HG02623 (cell line): ENCODE data around the gene RNH1.
A peak's percentile ranks its signal among the peaks of the same experiment; 100 is the strongest.

Source experiments
- ATAC-seq: cut with Tn5 transposase; IDR thresholded peaks from one replicate; pipeline ENCODE4 v1.9.1; 2021; ENCODE audit warnings: moderate library complexity; ENCODE audit not compliant: unreplicated experiment

The RNH1 gene

GRCh38 chr11:537622-538430, 30.8 kb upstream of the RNH1 start:
- no peak for ATAC-seq

DNA sequence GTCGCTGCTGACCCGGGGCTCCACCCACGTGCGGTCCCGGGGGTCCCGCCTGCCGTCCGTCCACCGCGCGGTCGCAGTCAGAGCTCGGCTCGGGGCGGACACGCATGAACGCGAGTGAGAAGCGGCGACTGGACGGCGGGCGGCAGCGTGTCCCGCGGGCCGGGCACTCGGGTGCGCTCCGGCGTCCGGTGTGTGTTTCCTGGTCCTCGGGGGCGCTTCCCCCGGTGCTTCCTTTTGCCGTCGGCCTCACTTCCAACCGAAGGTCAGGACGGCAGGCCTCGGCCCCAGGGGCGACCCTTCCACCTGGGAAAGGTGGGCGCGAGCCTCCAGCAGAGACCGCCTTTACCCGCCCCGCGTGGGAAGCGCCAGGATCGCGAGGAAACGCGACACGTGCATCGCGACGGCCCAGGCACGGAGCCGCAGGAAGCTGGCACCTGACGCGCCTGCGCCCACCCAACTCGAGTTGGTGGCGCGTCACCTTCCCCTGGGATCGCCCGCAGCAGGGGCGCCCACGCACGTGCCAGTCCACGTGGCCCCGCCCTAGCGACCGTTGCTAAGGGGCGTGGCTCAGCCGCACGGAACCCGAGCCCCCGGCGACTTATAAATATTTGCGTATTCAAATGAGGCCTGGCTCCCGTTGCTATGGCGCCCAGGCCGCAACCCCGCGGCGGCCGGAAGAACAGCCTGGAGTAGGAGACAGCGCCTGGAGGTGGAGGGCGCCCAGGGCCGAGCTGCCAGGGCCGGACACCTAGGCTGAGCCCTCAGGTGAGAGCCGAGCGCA, 30.0 kb upstream of the RNH1 start, which contains the start of gene LRRC56:
Gene LRRC56, plus strand, starts transcription at position 687 of the 781 bp plus-strand sequence. CDS start 3,158 bp downstream, outside the sequence.
- ATAC-seq, result peak; percentile 41

- ATAC-seq, result peak; percentile 62
Observed at GRCh38 chr11:535519-536454, 28.7 kb upstream of the RNH1 start, which contains the start of gene HRAS. Gene HRAS, minus strand, starts transcription at chr11:535576.

DNA sequence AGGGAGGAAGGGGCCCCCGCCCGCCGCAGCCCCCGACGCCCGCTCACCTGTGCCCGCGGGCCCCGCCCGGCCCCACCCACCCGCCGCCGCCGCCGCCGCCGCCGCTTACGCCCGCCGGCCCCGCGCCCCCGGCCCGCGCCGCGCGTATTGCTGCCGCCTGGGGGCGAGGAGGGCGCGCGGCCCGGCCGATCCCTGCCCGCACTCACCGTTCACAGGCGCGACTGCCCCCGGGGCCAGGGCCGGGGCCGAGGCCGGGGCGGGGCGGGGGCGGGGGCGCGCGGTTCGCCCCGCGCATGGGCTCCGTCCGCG, 28.1 kb upstream of the RNH1 start:
- no peak for ATAC-seq

DNA sequence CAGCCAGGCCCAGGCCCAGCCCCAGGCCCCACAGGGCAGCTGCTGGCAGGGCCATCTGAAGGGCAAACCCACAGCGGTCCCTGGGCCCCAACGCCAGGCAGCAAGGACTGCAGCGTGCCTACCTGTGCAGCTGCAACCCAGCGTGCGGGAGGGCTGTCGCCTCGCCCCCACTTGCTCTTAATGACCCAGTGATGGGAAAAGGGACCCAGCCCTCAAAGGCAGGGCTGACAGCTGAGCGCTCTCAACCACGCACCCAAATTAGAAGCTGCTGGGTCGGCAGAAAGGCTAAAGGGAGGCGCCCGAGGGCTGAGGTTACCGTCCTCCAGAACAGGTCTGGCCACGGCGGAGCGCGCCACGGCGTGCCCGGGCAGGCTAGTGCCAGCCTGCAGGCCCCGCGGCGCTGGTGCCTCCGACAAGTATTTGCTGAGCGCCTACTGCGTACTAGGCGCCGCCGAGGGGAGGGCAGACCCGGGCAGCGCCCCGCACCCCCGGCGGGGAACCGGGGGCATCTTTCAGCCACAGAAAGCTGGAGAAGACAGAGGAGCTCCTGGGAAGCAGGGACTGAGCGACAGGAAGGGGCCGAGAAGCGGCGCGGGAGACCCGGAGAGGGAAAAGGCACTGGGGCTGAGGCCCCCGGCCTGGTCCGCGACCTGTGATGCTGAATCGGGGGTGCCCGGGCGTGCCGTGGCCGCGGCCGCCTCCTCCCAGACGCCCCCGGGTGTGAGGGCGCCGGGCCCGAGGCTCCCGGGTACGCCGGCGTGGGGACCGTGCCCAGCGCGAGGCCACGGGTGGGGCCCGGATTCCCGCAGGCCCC, 27.6 kb upstream of the RNH1 start:
- no peak for ATAC-seq

DNA sequence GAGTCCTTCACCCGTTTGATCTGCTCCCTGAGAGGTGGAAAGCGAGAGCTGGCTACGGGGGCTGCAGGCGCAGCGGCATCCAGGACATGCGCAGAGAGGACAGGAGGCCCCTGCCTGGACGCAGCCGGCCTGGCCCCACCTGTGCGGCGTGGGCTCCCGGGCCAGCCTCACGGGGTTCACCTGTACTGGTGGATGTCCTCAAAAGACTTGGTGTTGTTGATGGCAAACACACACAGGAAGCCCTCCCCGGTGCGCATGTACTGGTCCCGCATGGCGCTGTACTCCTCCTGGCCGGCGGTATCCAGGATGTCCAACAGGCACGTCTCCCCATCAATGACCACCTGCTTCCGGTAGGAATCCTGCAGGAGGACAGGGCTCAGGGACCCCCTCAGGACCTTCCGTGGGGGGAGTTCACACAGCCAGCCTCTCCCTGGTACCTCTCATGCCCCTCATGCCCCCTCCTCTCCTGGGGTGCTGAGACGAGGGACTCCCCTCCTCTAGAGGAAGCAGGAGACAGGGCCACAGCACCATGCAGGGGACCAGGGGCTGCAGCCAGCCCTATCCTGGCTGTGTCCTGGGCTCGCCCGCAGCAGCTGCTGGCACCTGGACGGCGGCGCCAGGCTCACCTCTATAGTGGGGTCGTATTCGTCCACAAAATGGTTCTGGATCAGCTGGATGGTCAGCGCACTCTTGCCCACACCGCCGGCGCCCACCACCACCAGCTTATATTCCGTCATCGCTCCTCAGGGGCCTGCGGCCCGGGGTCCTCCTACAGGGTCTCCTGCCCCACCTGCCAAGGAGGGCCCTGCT, 26.7 kb upstream of the RNH1 start:
- ATAC-seq, result no peak

GRCh38 chr11:532986-533585, 26.0 kb upstream of the RNH1 start:
- no peak for ATAC-seq

DNA sequence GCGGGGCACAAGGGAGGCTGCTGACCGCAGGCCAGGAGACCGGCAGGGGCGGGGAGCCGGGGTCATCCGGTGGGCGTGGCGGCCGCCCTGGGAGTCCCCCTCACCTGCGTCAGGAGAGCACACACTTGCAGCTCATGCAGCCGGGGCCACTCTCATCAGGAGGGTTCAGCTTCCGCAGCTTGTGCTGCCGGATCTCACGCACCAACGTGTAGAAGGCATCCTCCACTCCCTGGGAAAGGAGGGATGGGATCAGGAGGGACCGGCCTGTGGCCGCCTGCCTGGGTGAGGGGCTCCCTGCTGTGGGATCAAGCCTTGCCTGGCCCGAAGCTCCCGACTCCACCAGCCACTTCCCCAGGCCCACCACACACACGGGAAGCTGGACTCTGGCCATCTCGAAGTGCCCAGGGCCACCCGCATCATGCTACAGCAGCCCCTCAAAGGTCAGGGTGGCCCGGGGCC, 25.5 kb upstream of the RNH1 start:
- ATAC-seq, result no peak

DNA sequence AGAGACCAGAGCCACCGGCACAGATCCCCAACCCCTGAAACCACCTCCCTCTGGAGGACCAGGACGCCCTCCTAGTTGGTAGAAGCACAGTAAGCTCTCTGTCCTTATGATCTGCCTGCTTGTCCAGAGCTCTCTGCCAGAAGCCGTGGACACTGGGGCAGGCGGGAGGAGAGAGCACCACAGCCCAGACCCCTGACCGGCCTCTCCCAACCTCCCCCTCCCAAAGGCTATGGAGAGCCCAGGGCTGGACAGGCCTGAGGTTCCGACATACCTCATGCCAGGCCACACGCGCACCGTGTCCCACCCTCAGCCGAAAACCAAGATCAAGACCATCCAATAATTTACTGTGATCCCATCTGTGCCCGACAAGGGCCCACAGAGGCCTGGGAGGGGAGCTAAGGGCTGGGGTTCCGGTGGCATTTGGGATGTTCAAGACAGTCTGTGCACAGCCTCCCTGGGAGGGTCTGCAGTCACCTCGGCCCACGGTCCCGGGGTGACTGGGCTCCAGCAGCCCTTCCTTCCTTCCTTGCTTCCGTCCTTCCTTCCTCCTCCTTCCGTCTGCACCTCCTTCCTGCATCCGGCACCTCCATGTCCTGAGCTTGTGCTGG, 25.0 kb upstream of the RNH1 start:
- no peak for ATAC-seq

DNA sequence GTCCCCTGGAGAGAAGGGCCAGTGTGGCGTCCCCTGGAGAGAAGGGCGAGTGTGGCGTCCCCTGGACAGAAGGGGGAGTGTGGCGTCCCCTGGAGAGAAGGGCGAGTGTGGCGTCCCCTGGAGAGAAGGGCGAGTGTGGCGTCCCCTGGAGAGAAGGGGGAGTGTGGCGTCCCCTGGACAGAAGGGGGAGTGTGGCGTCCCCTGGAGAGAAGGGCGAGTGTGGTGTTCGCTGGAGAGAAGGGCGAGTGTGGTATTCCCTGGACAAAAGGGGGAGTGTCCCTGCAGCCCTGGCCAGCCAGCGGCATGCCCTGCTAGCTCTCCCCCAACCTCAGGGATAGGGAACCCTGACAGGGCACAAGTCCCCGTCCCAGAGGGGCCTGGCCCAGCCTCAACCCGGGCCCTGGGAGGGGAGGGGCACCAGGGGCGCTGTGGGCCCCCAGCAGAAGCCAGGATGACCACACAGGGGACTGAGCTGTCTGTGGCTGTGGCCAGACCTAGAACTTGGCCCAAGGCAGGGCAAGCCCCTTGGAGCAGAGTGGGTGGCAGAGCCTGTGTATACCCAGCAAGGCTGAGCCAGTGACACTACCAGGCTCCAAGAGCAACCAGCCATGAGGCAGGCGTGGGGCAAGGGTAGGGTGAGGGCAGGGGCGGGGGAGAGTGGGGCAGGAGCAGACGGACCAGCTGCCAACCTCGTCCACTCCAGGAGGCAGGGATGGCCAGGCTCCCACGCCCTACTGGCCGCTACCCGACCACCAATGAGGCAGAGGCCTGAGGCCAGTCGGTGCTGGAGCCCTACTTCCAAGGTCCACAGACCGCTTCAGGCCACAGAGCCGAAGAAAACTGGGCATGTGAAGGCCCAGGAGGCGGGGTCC, 24.2 kb upstream of the RNH1 start:
- ATAC-seq, result no peak

- ATAC-seq, result no peak
Observed at GRCh38 chr11:529728-530411, 22.8 kb upstream of the RNH1 start.

GRCh38 chr11:528815-529727, 22.0 kb upstream of the RNH1 start:
- no peak for ATAC-seq

DNA sequence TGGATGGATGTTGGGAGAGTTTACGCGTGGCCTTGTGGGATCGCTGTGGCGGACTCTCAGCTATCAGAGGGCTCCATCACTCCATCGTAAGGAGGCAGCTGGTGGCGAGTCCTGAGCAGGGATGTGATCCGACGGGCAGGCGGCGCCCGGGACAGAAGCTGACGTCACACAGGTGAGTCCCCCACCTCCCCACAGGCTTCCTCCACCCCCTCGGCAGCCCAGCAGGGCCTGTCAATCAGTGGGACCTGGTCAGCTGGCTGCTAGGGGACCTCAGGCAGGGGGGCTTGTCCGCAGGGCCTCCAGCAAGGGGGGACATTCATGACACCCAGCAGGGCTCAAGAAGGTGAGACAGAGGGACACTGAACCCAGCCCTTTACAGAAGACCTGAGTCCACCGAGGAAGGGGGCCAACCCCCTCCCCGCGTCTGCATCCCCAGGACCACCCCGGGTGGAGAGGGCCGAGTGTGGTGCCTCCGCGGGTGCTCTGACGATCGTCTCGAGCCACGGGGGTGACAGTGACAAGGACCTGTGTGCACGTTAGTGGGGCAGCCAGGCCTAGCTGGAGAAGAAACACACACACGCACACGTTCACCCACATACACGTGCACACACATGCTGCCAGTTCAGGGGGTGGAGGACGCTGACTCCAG, 21.2 kb upstream of the RNH1 start:
- ATAC-seq, result no peak

DNA sequence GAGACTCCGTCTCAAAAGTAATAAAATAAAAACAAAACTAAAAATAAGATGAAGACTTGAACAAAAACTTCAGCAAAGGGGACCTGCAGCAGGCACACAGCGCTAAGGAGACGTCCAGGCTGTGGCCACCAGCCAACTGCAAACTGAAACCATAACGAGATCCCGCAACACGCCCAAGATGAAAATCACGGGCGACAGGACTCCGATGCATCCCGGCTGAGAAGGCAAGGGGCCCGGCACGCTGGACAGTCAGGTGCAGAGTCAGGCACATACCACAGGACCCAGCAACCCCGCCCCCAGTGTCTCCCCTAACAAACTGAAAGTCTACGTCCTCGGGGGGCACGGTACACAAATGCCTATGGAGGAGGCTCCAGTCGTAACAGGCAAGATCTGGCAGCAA, 19.1 kb upstream of the RNH1 start:
- ATAC-seq, result no peak

- ATAC-seq, result no peak
Observed at GRCh38 chr11:521177-521688, 14.2 kb upstream of the RNH1 start.
